ENCODE data around the gene TSHR. TPM values are rescaled to one million over a fixed set of nuclear protein-coding genes. Genes with fewer than 3 reads are reported as not detected.
"Not testable (repeated sequence)": the region's sequence is repeated elsewhere in the genome, so short reads cannot be mapped to it uniquely, and the experiment has no call there.

Gene TSHR
- total RNA-seq, 4 donors from 2014 or later, result not detected

GRCh38 chr14:81105378-81105777 is 150.0 kb downstream of the TSHR start:
- no peak for TF ChIP-seq POLR2A (IDR thresholded peaks at IDR 0.05)
- TF ChIP-seq EP300 (IDR thresholded peaks at IDR 0.05), result no peak
- no peaks in the 10 kb centered on the region for H3K9me3 ChIP-seq
- H3K4me3 ChIP-seq, result no peak overlapping the region
- WGBS, result 83% methylated on average over 1 of the region's 1 CpG
- DNase-seq (ENCODE audit: low spot score in 2 of 2), result no peak
- no peak overlapping the region for H3K27ac ChIP-seq
- H3K4me1 ChIP-seq, result no peaks in the 10 kb centered on the region
- H3K36me3 ChIP-seq, result no peaks in the 10 kb centered on the region
- no peaks in the 10 kb centered on the region for H3K27me3 ChIP-seq

GRCh38 chr14:81105961-81106360 is 150.5 kb downstream of the TSHR start:
- Histone ChIP-seq H3K36me3 (no peaks in the 10 kb centered on the region), H3K27me3 (no peaks in the 10 kb centered on the region), H3K4me3 (no peak overlapping the region), H3K9me3 (no peaks in the 10 kb centered on the region), H3K27ac (no peak overlapping the region), H3K4me1 (no peaks in the 10 kb centered on the region)
- no peak for DNase-seq (ENCODE audit: low spot score in 2 of 2)
- WGBS, result 75% methylated on average over 1 of the region's 1 CpG
- no peak for TF ChIP-seq EP300 (IDR thresholded peaks at IDR 0.05)

- DNase-seq (ENCODE audit: low spot score in 2 of 2), result no peak
- no peaks in the 10 kb centered on the region for H3K9me3 ChIP-seq
- 85% methylated on average over 2 of the region's 2 CpGs for WGBS
- H3K27ac ChIP-seq, result no peak overlapping the region
- H3K4me3 ChIP-seq, result no peak overlapping the region
- no peaks in the 10 kb centered on the region for H3K36me3 ChIP-seq
- no peaks in the 10 kb centered on the region for H3K27me3 ChIP-seq
- no peak for TF ChIP-seq POLR2AphosphoS5 (IDR thresholded peaks at IDR 0.05)
- TF ChIP-seq POLR2A (IDR thresholded peaks at IDR 0.05), result no peak
- no peak for TF ChIP-seq EP300 (IDR thresholded peaks at IDR 0.05)
- no peak for TF ChIP-seq CTCF (IDR thresholded peaks at IDR 0.05)
- no peaks in the 10 kb centered on the region for H3K4me1 ChIP-seq
These were observed 154.8 kb downstream of the TSHR start for GRCh38 chr14:81110186-81110585.

DNA sequence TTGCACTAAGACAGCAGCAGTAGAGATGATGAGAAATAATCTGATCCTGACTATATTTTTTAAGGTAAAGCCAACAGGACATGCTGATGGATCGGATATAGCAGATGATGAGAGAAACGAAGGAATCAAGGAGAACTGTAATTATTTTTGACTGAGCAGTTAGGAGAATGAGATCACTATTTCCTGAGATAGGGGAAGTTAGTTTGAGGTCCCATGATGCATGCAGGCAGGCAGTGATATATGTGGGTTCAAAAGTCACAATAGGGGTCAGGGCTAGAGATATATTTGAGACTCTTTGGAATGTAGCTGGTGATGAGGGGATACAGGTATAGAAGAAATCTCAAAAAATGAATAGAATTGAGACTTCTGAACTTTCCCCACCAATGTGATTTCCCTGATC is 157.8 kb downstream of the TSHR start:
- WGBS, result 77% methylated on average over 2 of the region's 2 CpGs
- TF ChIP-seq CTCF (IDR thresholded peaks at IDR 0.05) (no peak), EP300 (IDR thresholded peaks at IDR 0.05) (no peak), POLR2AphosphoS5 (IDR thresholded peaks at IDR 0.05) (no peak), POLR2A (IDR thresholded peaks at IDR 0.05) (no peak)
- Histone ChIP-seq H3K4me3 (no peak overlapping the region), H3K36me3 (no peaks in the 10 kb centered on the region), H3K27ac (no peak overlapping the region), H3K4me1 (no peaks in the 10 kb centered on the region), H3K27me3 (no peaks in the 10 kb centered on the region), H3K9me3 (no peaks in the 10 kb centered on the region)
- no peak for DNase-seq (ENCODE audit: low spot score in 2 of 2)

- H3K27me3 ChIP-seq; H3K27ac ChIP-seq; DNase-seq (ENCODE audit: low spot score in 2 of 2); H3K36me3 ChIP-seq; H3K4me1 ChIP-seq; H3K4me3 ChIP-seq; H3K9me3 ChIP-seq: not testable (repeated sequence)
- 87% methylated on average over 28 of the region's 34 CpGs for WGBS
These were observed 158.8 kb downstream of the TSHR start for GRCh38 chr14:81113945-81114820.

DNA sequence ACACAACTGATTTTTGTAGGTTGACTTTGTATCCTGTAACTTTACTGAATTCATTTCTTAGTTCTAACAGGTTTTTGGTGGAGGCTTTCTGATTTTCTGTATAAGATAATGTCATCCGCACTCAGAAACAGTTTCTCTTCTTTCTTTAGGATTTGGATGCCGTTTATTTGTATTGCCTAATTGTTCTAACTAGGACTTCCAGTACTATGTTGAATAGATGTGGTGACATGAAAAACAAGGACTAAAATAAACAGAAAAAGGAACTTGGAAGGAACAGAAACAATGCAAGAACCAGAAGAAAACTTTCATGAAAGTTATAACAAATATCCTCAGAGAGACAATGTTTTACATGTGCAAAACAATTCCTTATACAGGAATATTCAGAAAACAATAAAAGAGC is 165.1 kb downstream of the TSHR start:
- Histone ChIP-seq H3K36me3 (no peaks in the 10 kb centered on the region), H3K27ac (peak overlapping the region; percentile 48)

More for the DNA sequence above, 165.1 kb downstream of the TSHR start:
- WGBS, result 61% methylated on average over 2 of the region's 2 CpGs
- H3K4me3 ChIP-seq, result no peak overlapping the region
- TF ChIP-seq EP300 (IDR thresholded peaks at IDR 0.05), result no peak
- no peak for TF ChIP-seq POLR2AphosphoS5 (IDR thresholded peaks at IDR 0.05)
- no peak for TF ChIP-seq POLR2A (IDR thresholded peaks at IDR 0.05)
- TF ChIP-seq CTCF (IDR thresholded peaks at IDR 0.05), result no peak
- DNase-seq (ENCODE audit: low spot score in 2 of 2), result no peak
- no peaks in the 10 kb centered on the region for H3K9me3 ChIP-seq
- H3K27me3 ChIP-seq, result no peaks in the 10 kb centered on the region
- H3K4me1 ChIP-seq, result no peaks in the 10 kb centered on the region

Data from suprapubic skin (tissue), 4 donors.